Fibroblast of lung (primary cell): ENCODE results near the gene DUSP14.

ENCODE experiments used
- CTCF ChIP-seq, 2 donors: IDR thresholded peaks in 1 of 2; conservative IDR thresholded peaks in 1 of 2; 1 replicate in 1 of 2; 2 replicates in 1 of 2; pipeline ENCODE4 v1.5.1; 2011 to 2012; ENCODE audit warnings: low read length in 2 of 2, control low read depth in 1 of 2, inconsistent platforms in 1 of 2, low read depth in 1 of 2, mild to moderate bottlenecking in 1 of 2
- EZH2 ChIP-seq: IDR thresholded peaks from 2 replicates; pipeline ENCODE4 v1.5.1; 2012; ENCODE audit warnings: low read length, control low read depth, mild to moderate bottlenecking; ENCODE audit errors: missing control alignments

GRCh38 chr17:37502009-37502936, 12.6 kb downstream of the DUSP14 start:
- TF ChIP-seq CTCF (conservative IDR thresholded peaks at IDR 0.05 in 1 of 2, IDR thresholded peaks at IDR 0.05 in 1 of 2; ENCODE audit: low read depth in 1 of 2, low read length in 2 of 2) = no peak
- no peak for TF ChIP-seq EZH2
